ENCODE data around the gene FAM98A. TPM values are rescaled to one million over a fixed set of nuclear protein-coding genes. Genes with fewer than 3 reads are reported as not detected.

Gene FAM98A
- total RNA-seq, 1 experiment from 2014 or later = 47.7 TPM

DNA sequence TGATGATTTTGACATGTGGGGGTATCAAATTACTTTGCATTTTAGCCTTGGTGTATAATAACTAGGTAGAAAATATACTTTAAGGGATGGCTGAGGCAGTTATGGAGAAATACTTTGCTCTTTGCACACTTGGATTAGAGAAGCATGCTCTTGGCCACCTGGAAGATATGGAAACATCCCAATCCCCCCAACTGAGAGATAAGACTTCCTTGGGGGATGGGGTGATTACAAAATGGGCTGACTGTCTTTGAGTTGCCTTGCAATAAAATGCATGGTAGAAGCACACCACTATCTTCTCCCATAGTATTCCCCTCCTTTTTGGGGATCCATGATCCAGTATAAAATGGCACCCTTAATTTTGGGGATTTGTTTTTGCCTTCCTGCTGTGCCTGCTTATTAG lies 15.1 kb upstream of the FAM98A start:
- CTCF ChIA-PET = no interaction called here
- intact Hi-C loops (cut with micrococcal nuclease; ENCODE audit: unreplicated experiment) = no loop called here
- H3K27me3 Mint-ChIP-seq (ENCODE audit: unreplicated experiment) = no peaks in the 10 kb centered on the region
- no TSS peak for BruUV-seq (replicated peaks)
- TF ChIP-seq, protein P1, sequence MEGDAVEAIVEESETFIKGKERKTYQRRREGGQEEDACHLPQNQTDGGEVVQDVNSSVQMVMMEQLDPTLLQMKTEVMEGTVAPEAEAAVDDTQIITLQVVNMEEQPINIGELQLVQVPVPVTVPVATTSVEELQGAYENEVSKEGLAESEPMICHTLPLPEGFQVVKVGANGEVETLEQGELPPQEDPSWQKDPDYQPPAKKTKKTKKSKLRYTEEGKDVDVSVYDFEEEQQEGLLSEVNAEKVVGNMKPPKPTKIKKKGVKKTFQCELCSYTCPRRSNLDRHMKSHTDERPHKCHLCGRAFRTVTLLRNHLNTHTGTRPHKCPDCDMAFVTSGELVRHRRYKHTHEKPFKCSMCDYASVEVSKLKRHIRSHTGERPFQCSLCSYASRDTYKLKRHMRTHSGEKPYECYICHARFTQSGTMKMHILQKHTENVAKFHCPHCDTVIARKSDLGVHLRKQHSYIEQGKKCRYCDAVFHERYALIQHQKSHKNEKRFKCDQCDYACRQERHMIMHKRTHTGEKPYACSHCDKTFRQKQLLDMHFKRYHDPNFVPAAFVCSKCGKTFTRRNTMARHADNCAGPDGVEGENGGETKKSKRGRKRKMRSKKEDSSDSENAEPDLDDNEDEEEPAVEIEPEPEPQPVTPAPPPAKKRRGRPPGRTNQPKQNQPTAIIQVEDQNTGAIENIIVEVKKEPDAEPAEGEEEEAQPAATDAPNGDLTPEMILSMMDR (IDR thresholded peaks at IDR 0.05; ENCODE audit: unreplicated experiment) = no peak
- peaks cover 5% of the 10 kb centered on the region for H3K9me3 Mint-ChIP-seq (ENCODE audit: low read depth, unreplicated experiment)
- no peak overlapping the region for H3K4me3 Mint-ChIP-seq (ENCODE audit: low read depth, unreplicated experiment)
- no peaks in the 10 kb centered on the region for H3K36me3 Mint-ChIP-seq (ENCODE audit: insufficient read depth, unreplicated experiment)
- no peak for DNase-seq
- peaks cover 7% of the 10 kb centered on the region for H3K4me1 Mint-ChIP-seq (ENCODE audit: low read depth, unreplicated experiment)
- no peak overlapping the region for H3K27ac Mint-ChIP-seq (ENCODE audit: unreplicated experiment)

DNA sequence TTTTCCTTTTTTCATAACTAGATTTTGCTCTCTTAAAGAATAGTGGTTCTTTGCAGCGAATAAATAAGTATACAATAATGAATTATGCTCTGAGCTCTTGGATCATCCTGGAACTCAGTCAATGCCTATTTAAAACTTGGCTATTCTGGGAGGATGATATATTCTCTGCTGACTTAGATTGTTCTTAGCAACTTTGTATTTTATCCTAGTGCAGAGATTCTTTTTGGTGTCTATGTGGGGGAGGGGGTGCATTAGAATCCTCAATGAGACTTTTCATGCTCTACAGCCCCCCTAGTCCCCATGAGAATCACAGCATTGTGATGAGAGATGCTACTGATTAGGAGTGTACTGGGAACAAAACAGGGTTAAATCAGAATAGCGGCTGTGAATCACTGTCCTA lies 8.8 kb upstream of the FAM98A start:
- no peaks in the 10 kb centered on the region for H3K9me3 Mint-ChIP-seq (ENCODE audit: low read depth, unreplicated experiment)

GRCh38 chr2:33607251-33607721 lies 8.2 kb upstream of the FAM98A start:
- Mint-ChIP-seq H3K27me3 (ENCODE audit: unreplicated experiment) (no peaks in the 10 kb centered on the region), H3K36me3 (ENCODE audit: insufficient read depth, unreplicated experiment) (no peaks in the 10 kb centered on the region), H3K4me3 (ENCODE audit: low read depth, unreplicated experiment) (no peak overlapping the region), H3K27ac (ENCODE audit: unreplicated experiment) (no peak overlapping the region), H3K4me1 (ENCODE audit: low read depth, unreplicated experiment) (no peaks in the 10 kb centered on the region), H3K9me3 (ENCODE audit: low read depth, unreplicated experiment) (no peaks in the 10 kb centered on the region)
- intact Hi-C loops (cut with micrococcal nuclease; ENCODE audit: unreplicated experiment) = no loop called here
- DNase-seq = no peak
- CTCF ChIA-PET = interaction anchor here (0.7 kb wide), 1 partner anchor 236 kb away, joined by 3 read pairs; no protein-coding TSS in a partner anchor
- BruUV-seq (replicated peaks) = no TSS peak
- TF ChIP-seq, protein P1 (IDR thresholded peaks at IDR 0.05; ENCODE audit: unreplicated experiment) = no peak

More for the DNA sequence above, 8.8 kb upstream of the FAM98A start:
- BruUV-seq (replicated peaks) = no TSS peak
- TF ChIP-seq, protein P1 (IDR thresholded peaks at IDR 0.05; ENCODE audit: unreplicated experiment) = no peak
- CTCF ChIA-PET = no interaction called here
- no peaks in the 10 kb centered on the region for H3K4me1 Mint-ChIP-seq (ENCODE audit: low read depth, unreplicated experiment)
- no peaks in the 10 kb centered on the region for H3K27me3 Mint-ChIP-seq (ENCODE audit: unreplicated experiment)
- intact Hi-C loops (cut with micrococcal nuclease; ENCODE audit: unreplicated experiment) = no loop called here
- H3K36me3 Mint-ChIP-seq (ENCODE audit: insufficient read depth, unreplicated experiment) = no peaks in the 10 kb centered on the region
- H3K4me3 Mint-ChIP-seq (ENCODE audit: low read depth, unreplicated experiment) = no peak overlapping the region
- no peak for DNase-seq
- no peak overlapping the region for H3K27ac Mint-ChIP-seq (ENCODE audit: unreplicated experiment)

GRCh38 chr2:33606622-33607021 lies 7.5 kb upstream of the FAM98A start:
- intact Hi-C loops (cut with micrococcal nuclease; ENCODE audit: unreplicated experiment) = no loop called here
- H3K4me1 Mint-ChIP-seq (ENCODE audit: low read depth, unreplicated experiment) = no peaks in the 10 kb centered on the region
- H3K4me3 Mint-ChIP-seq (ENCODE audit: low read depth, unreplicated experiment) = no peak overlapping the region
- H3K27ac Mint-ChIP-seq (ENCODE audit: unreplicated experiment) = no peak overlapping the region
- no peak for DNase-seq
- H3K9me3 Mint-ChIP-seq (ENCODE audit: low read depth, unreplicated experiment) = no peaks in the 10 kb centered on the region
- H3K36me3 Mint-ChIP-seq (ENCODE audit: insufficient read depth, unreplicated experiment) = no peaks in the 10 kb centered on the region
- CTCF ChIA-PET = interaction anchor here (0.7 kb wide), 2 partner anchors 235 to 931 kb away, joined by 3 to 8 read pairs; no protein-coding TSS in a partner anchor
- no TSS peak for BruUV-seq (replicated peaks)
- H3K27me3 Mint-ChIP-seq (ENCODE audit: unreplicated experiment) = no peaks in the 10 kb centered on the region
- TF ChIP-seq, protein P1 (IDR thresholded peaks at IDR 0.05; ENCODE audit: unreplicated experiment) = no peak
